GM12878 (cell line): ENCODE results near the gene CCDC24. TPM values are rescaled to one million over a fixed set of nuclear protein-coding genes. Genes with fewer than 3 reads are reported as not detected.

Source experiments
- ATAC-seq: fragments of 200-7000 bp; cut with Tn5 transposase; 3 replicates; pipeline ENCODE4 v1.9.1; 2020; ENCODE audit warnings: mild to moderate bottlenecking, moderate library complexity
- BruUV-seq: library from RNA; stranded (reverse); fragments of 400-500 nt; replicated peaks from 2 replicates; lab custom pipeline; 2021; lab: Mats Ljungman, UMichigan
- CTCF ChIA-PET: fragments of 300-600 bp; sonication (Branson Sonifier 250); formaldehyde crosslinking; extraction: SDS; loops from one replicate; lab custom pipeline; 2021; ENCODE audit warnings: inconsistent platforms; lab: Yijun Ruan, JAX
- POLR2A ChIA-PET: fragments of 350-600 bp; formaldehyde crosslinking; extraction: SDS; loops from one replicate; lab custom pipeline; 2021; ENCODE audit warnings: inconsistent platforms; lab: Charles Lee
- RAD21 ChIA-PET: fragments of 300-600 bp; sonication (Branson Sonifier 250); formaldehyde crosslinking; loops from one replicate; lab custom pipeline; 2023; ENCODE audit warnings: antibody characterized with exemption; ENCODE audit not compliant: unreplicated experiment; lab: Charles Lee
- SMC1A ChIA-PET: fragments of 300-600 bp; sonication (Branson Sonifier 250); formaldehyde crosslinking; loops from one replicate; lab custom pipeline; 2023; ENCODE audit not compliant: unreplicated experiment, uncharacterized antibody; lab: Charles Lee
- DNase-seq: peaks from one replicate; pipeline ENCODE4 v3.0.0-alpha.2; 2011; ENCODE audit warnings: low read depth, low spot score
- FAIRE-seq: peaks from 3 replicates; lab custom pipeline; 2011; peaks lifted over from hg19 to GRCh38; lab: Jason Lieb, UNC
- H2AFZ ChIP-seq: 2 replicates; pipeline ENCODE4 v1.6.0; 2011; ENCODE audit warnings: low read depth, low read length, control low read depth; ENCODE audit not compliant: control insufficient read depth
- H3K27ac ChIP-seq: 2 replicates; pipeline ENCODE4 v1.5.1; 2011; ENCODE audit warnings: control low read depth; ENCODE audit not compliant: control insufficient read depth, insufficient read depth
- H3K27me3 ChIP-seq, 2 experiments: replicated peaks in 1 of 2; 2 replicates each; pipeline versions ENCODE4 v1.6.0 to v1.6.1; 2011; ENCODE audit warnings: low read length in 1 of 2; ENCODE audit not compliant: control insufficient read depth in 2 of 2, insufficient read depth in 2 of 2
- H3K36me3 ChIP-seq, 2 experiments: 2 replicates each; pipeline ENCODE4 v1.5.1; 2011; ENCODE audit warnings: low read length in 1 of 2; ENCODE audit not compliant: control insufficient read depth in 2 of 2, insufficient read depth in 2 of 2
- H3K4me1 ChIP-seq: 2 replicates; pipeline ENCODE4 v1.6.1; 2011; ENCODE audit warnings: mild to moderate bottlenecking, low read length, moderate library complexity, mixed read lengths; ENCODE audit not compliant: control insufficient read depth, insufficient read depth
- H3K4me2 ChIP-seq: 2 replicates; pipeline ENCODE4 v1.6.0; 2011; ENCODE audit warnings: control low read depth; ENCODE audit not compliant: control insufficient read depth, insufficient read depth
- H3K4me3 ChIP-seq: fragments of 200-600 bp; sonication (generic); 2 replicates; pipeline ENCODE4 v1.5.1; 2016
- H3K79me2 ChIP-seq: 2 replicates; pipeline ENCODE4 v1.6.0; 2011; ENCODE audit warnings: low read length; ENCODE audit not compliant: control insufficient read depth, insufficient read depth
- H3K9ac ChIP-seq: 2 replicates; pipeline ENCODE4 v1.8.0; 2011; ENCODE audit warnings: low read length, control low read depth, mixed read lengths; ENCODE audit not compliant: control insufficient read depth, insufficient read depth
- H3K9me3 ChIP-seq: replicated peaks from 3 replicates; pipeline ENCODE4 v1.5.1; 2011; ENCODE audit warnings: mild to moderate bottlenecking, low read length; ENCODE audit not compliant: control insufficient read depth, insufficient read depth
- H4K20me1 ChIP-seq: 2 replicates; pipeline ENCODE4 v1.6.0; 2011; ENCODE audit not compliant: control insufficient read depth, insufficient read depth
- FOS ChIP-seq: IDR thresholded peaks from 3 replicates; pipeline ENCODE4 v1.6.1; 2011; ENCODE audit warnings: borderline replicate concordance; ENCODE audit not compliant: insufficient read length; ENCODE audit errors: extremely low read depth
- FOXM1 ChIP-seq: IDR thresholded peaks from 2 replicates; pipeline ENCODE4 v1.6.1; 2012; ENCODE audit warnings: low read depth, mild to moderate bottlenecking, inconsistent platforms, low read length, moderate library complexity
- HSF1 ChIP-seq: fragments of 150-350 bp; IDR thresholded peaks from 2 replicates; pipeline ENCODE4 v1.6.1; 2014; ENCODE audit warnings: mild to moderate bottlenecking, low read depth, low read length
- JUND ChIP-seq: IDR thresholded peaks from 2 replicates; pipeline ENCODE4 v1.6.1; 2012; ENCODE audit warnings: low read depth, mild to moderate bottlenecking, low read length, improper control_type of control experiment, moderate library complexity
- NBN ChIP-seq: fragments of 450-650 bp; IDR thresholded peaks from 2 replicates; pipeline ENCODE4 v1.6.1; 2016
- PRDM15 ChIP-seq: fragments of 450-650 bp; formaldehyde crosslinking; IDR thresholded peaks from 2 replicates; pipeline ENCODE4 v1.4.0; 2020; ENCODE audit warnings: mild to moderate bottlenecking, moderate library complexity
- RAD21 ChIP-seq: IDR thresholded peaks from 2 replicates; pipeline ENCODE4 v1.6.1; 2011; ENCODE audit warnings: mild to moderate bottlenecking, low read depth, low read length, moderate library complexity; ENCODE audit not compliant: insufficient read depth
- RELB ChIP-seq: fragments of 450-650 bp; IDR thresholded peaks from 2 replicates; pipeline ENCODE4 v1.6.1; 2017; ENCODE audit warnings: low read depth, mild to moderate bottlenecking, moderate library complexity
- RFX5 ChIP-seq: IDR thresholded peaks from 2 replicates; pipeline ENCODE4 v1.6.1; 2011; ENCODE audit warnings: low read depth, low read length, improper control_type of control experiment
- RUNX3 ChIP-seq: IDR thresholded peaks from 2 replicates; pipeline ENCODE4 v1.6.1; 2012; ENCODE audit warnings: low read length, inconsistent platforms
- SMARCA5 ChIP-seq: fragments of 450-650 bp; IDR thresholded peaks from 2 replicates; pipeline ENCODE4 v1.6.1; 2017; ENCODE audit warnings: mild to moderate bottlenecking
- ZZZ3 ChIP-seq: IDR thresholded peaks from 2 replicates; pipeline ENCODE4 v1.6.1; 2011; ENCODE audit warnings: low read depth; ENCODE audit not compliant: control insufficient read depth, insufficient read length
- WGBS: methylation state at CpG from one replicate; pipeline ENCODE4 v1.1.6; 2016; ENCODE audit warnings: low lambda C conversion rate; ENCODE audit not compliant: insufficient replicate concordance, insufficient coverage; ENCODE audit errors: missing lambda C conversion rate; 5-methylcytosine and 5-hydroxymethylcytosine counted together
- in situ Hi-C: fragments of 300-500 bp; cut with MboI; formaldehyde crosslinking; loops from 9 replicates; pipeline ENCODE4 v1.14.3; 2018; ENCODE audit warnings: mixed read lengths
- intact Hi-C: fragments of 100-400 bp; cut with micrococcal nuclease; formaldehyde crosslinking; loops from one replicate; pipeline ENCODE4 v1.14.2; 2022; ENCODE audit not compliant: unreplicated experiment
- polyA plus RNA-seq, 11 experiments: library from polyadenylated mRNA; depleted of rRNA in 4 of 11; unstranded in 6 of 11; stranded (reverse) in 5 of 11; fragments of >200 nt; fragmentation: Nextera tagmentation in 4 of 11; fragmentation: Illumina TruSeq in 1 of 11; extraction: Ambion mirVana in 4 of 11; extraction: Trizol in 1 of 11; gene quantifications; 1 replicate in 1 of 11; 2 replicates in 10 of 11; pipeline versions ENCODE4 v1.2.1 to v1.2.3, GENCODE V29; 2011 to 2016; ENCODE audit warnings: inconsistent platforms in 2 of 11, missing spikeins in 2 of 11, low read depth in 1 of 11
- total RNA-seq, 4 experiments: library from RNA; depleted of rRNA in 3 of 4; stranded (reverse); fragments of >200 nt in 3 of 4; fragmentation: Illumina TruSeq in 1 of 4; extraction: Trizol in 1 of 4; gene quantifications; 2 replicates each; pipeline versions ENCODE4 v1.2.1 to v1.2.3, GENCODE V29; 2013 to 2021

The CCDC24 gene
- total and polyA plus RNA-seq, 10 of the 15 experiments (the other 5 are each of a cell fraction or from before 2014, with no cell fraction given): 0.18 to 3.1 (median 1.6) TPM; not detected in 1

- no peak for TF ChIP-seq RAD21
Measured at GRCh38 chr1:44021581-44022321, 30.4 kb downstream of the CCDC24 start (continued).

- Histone ChIP-seq H3K9ac (no peak overlapping the region), H3K4me2 (no peak overlapping the region), H4K20me1 (no peaks in the 10 kb centered on the region), H3K4me3 (no peak overlapping the region), H3K36me3 (no peaks in the 10 kb centered on the region), H3K4me1 (peaks cover 5% of the 10 kb centered on the region), H3K9me3 (no peaks in the 10 kb centered on the region), H3K79me2 (no peaks in the 10 kb centered on the region), H3K27ac (no peak overlapping the region), H2AFZ (no peak overlapping the region), H3K27me3 (no peaks in the 10 kb centered on the region)
- DNase-seq (no peak), ATAC-seq (no peak), FAIRE-seq (no peak)
- ChIA-PET POLR2A (interaction anchor here (0.5 kb wide), 1 partner anchor 661 kb away, joined by 5 read pairs; no protein-coding TSS in a partner anchor), CTCF (interaction anchor here (0.8 to 1.2 kb wide), 2 partner anchors 12 to 19 kb away, joined by 3 to 4 read pairs; no protein-coding TSS in a partner anchor), RAD21 (no interaction called here), SMC1A (no interaction called here)
- in situ Hi-C loops: no loop called here
- BruUV-seq: no TSS peak
- intact Hi-C loops: no loop called here
- 71% methylated on average over 14 of the region's 14 CpGs for WGBS
- no peak for TF ChIP-seq SMARCA5
- TF ChIP-seq ZZZ3: no peak
- no peak for TF ChIP-seq JUND
- TF ChIP-seq RUNX3: no peak
- no peak for TF ChIP-seq RFX5
- TF ChIP-seq FOXM1: no peak
- no peak for TF ChIP-seq PRDM15 (CRISPR knock-in tag)
- no peak for TF ChIP-seq RELB
- no peak for TF ChIP-seq FOS
- TF ChIP-seq HSF1: no peak
- no peak for TF ChIP-seq NBN
Measured at GRCh38 chr1:44024031-44024902, 32.9 kb downstream of the CCDC24 start.
